GM12878 (cell line): Measurements from ENCODE around the gene ZNF644. TPM values are rescaled to one million over a fixed set of nuclear protein-coding genes. Genes with fewer than 3 reads are reported as not detected.

Source experiments
- ATAC-seq: fragments of 200-7000 bp; cut with Tn5 transposase; 3 replicates; pipeline ENCODE4 v1.9.1; 2020; ENCODE audit warnings: mild to moderate bottlenecking, moderate library complexity
- BruUV-seq: library from RNA; stranded (reverse); fragments of 400-500 nt; replicated peaks from 2 replicates; lab custom pipeline; 2021; lab: Mats Ljungman, UMichigan
- CTCF ChIA-PET: fragments of 300-600 bp; sonication (Branson Sonifier 250); formaldehyde crosslinking; extraction: SDS; loops from one replicate; lab custom pipeline; 2021; ENCODE audit warnings: inconsistent platforms; lab: Yijun Ruan, JAX
- POLR2A ChIA-PET: fragments of 350-600 bp; formaldehyde crosslinking; extraction: SDS; loops from one replicate; lab custom pipeline; 2021; ENCODE audit warnings: inconsistent platforms; lab: Charles Lee
- RAD21 ChIA-PET: fragments of 300-600 bp; sonication (Branson Sonifier 250); formaldehyde crosslinking; loops from one replicate; lab custom pipeline; 2023; ENCODE audit warnings: antibody characterized with exemption; ENCODE audit not compliant: unreplicated experiment; lab: Charles Lee
- SMC1A ChIA-PET: fragments of 300-600 bp; sonication (Branson Sonifier 250); formaldehyde crosslinking; loops from one replicate; lab custom pipeline; 2023; ENCODE audit not compliant: unreplicated experiment, uncharacterized antibody; lab: Charles Lee
- DNase-seq: peaks from one replicate; pipeline ENCODE4 v3.0.0-alpha.2; 2011; ENCODE audit warnings: low read depth, low spot score
- FAIRE-seq: peaks from 3 replicates; lab custom pipeline; 2011; peaks lifted over from hg19 to GRCh38; lab: Jason Lieb, UNC
- H2AFZ ChIP-seq: 2 replicates; pipeline ENCODE4 v1.6.0; 2011; ENCODE audit warnings: low read depth, low read length, control low read depth; ENCODE audit not compliant: control insufficient read depth
- H3K27ac ChIP-seq: 2 replicates; pipeline ENCODE4 v1.5.1; 2011; ENCODE audit warnings: control low read depth; ENCODE audit not compliant: control insufficient read depth, insufficient read depth
- H3K27me3 ChIP-seq, 2 experiments: replicated peaks in 1 of 2; 2 replicates each; pipeline versions ENCODE4 v1.6.0 to v1.6.1; 2011; ENCODE audit warnings: low read length in 1 of 2; ENCODE audit not compliant: control insufficient read depth in 2 of 2, insufficient read depth in 2 of 2
- H3K36me3 ChIP-seq, 2 experiments: 2 replicates each; pipeline ENCODE4 v1.5.1; 2011; ENCODE audit warnings: low read length in 1 of 2; ENCODE audit not compliant: control insufficient read depth in 2 of 2, insufficient read depth in 2 of 2
- H3K4me1 ChIP-seq: 2 replicates; pipeline ENCODE4 v1.6.1; 2011; ENCODE audit warnings: mild to moderate bottlenecking, low read length, moderate library complexity, mixed read lengths; ENCODE audit not compliant: control insufficient read depth, insufficient read depth
- H3K4me2 ChIP-seq: 2 replicates; pipeline ENCODE4 v1.6.0; 2011; ENCODE audit warnings: control low read depth; ENCODE audit not compliant: control insufficient read depth, insufficient read depth
- H3K4me3 ChIP-seq: fragments of 200-600 bp; sonication (generic); 2 replicates; pipeline ENCODE4 v1.5.1; 2016
- H3K79me2 ChIP-seq: 2 replicates; pipeline ENCODE4 v1.6.0; 2011; ENCODE audit warnings: low read length; ENCODE audit not compliant: control insufficient read depth, insufficient read depth
- H3K9ac ChIP-seq: 2 replicates; pipeline ENCODE4 v1.8.0; 2011; ENCODE audit warnings: low read length, control low read depth, mixed read lengths; ENCODE audit not compliant: control insufficient read depth, insufficient read depth
- H3K9me3 ChIP-seq: replicated peaks from 3 replicates; pipeline ENCODE4 v1.5.1; 2011; ENCODE audit warnings: mild to moderate bottlenecking, low read length; ENCODE audit not compliant: control insufficient read depth, insufficient read depth
- H4K20me1 ChIP-seq: 2 replicates; pipeline ENCODE4 v1.6.0; 2011; ENCODE audit not compliant: control insufficient read depth, insufficient read depth
- CBX5 ChIP-seq: sonication (generic); IDR thresholded peaks from 2 replicates; pipeline ENCODE4 v1.6.1; 2016; ENCODE audit warnings: low read depth, moderate library complexity, mild to moderate bottlenecking, inconsistent platforms
- NKRF ChIP-seq: fragments of 450-650 bp; conservative IDR thresholded peaks from 2 replicates; pipeline ENCODE4 v1.6.1; 2017; ENCODE audit warnings: mild to moderate bottlenecking, moderate library complexity
- SREBF1 ChIP-seq: IDR thresholded peaks from 2 replicates; pipeline ENCODE4 v1.6.1; 2012; ENCODE audit warnings: mild to moderate bottlenecking, low read length
- ZBTB33 ChIP-seq: fragments of 450-650 bp; IDR thresholded peaks from 2 replicates; pipeline ENCODE4 v1.6.1; 2017; ENCODE audit warnings: mild to moderate bottlenecking
- ZBTB4 ChIP-seq: fragments of 450-650 bp; formaldehyde crosslinking; IDR thresholded peaks from 2 replicates; pipeline ENCODE4 v1.4.0; 2022; ENCODE audit warnings: mild to moderate bottlenecking, moderate library complexity
- WGBS: methylation state at CpG from one replicate; pipeline ENCODE4 v1.1.6; 2016; ENCODE audit warnings: low lambda C conversion rate; ENCODE audit not compliant: insufficient replicate concordance, insufficient coverage; ENCODE audit errors: missing lambda C conversion rate; 5-methylcytosine and 5-hydroxymethylcytosine counted together
- in situ Hi-C: fragments of 300-500 bp; cut with MboI; formaldehyde crosslinking; loops from 9 replicates; pipeline ENCODE4 v1.14.3; 2018; ENCODE audit warnings: mixed read lengths
- intact Hi-C: fragments of 100-400 bp; cut with micrococcal nuclease; formaldehyde crosslinking; loops from one replicate; pipeline ENCODE4 v1.14.2; 2022; ENCODE audit not compliant: unreplicated experiment
- polyA plus RNA-seq, 11 experiments: library from polyadenylated mRNA; depleted of rRNA in 4 of 11; unstranded in 6 of 11; stranded (reverse) in 5 of 11; fragments of >200 nt; fragmentation: Nextera tagmentation in 4 of 11; fragmentation: Illumina TruSeq in 1 of 11; extraction: Ambion mirVana in 4 of 11; extraction: Trizol in 1 of 11; gene quantifications; 1 replicate in 1 of 11; 2 replicates in 10 of 11; pipeline versions ENCODE4 v1.2.1 to v1.2.3, GENCODE V29; 2011 to 2016; ENCODE audit warnings: inconsistent platforms in 2 of 11, missing spikeins in 2 of 11, low read depth in 1 of 11
- total RNA-seq, 4 experiments: library from RNA; depleted of rRNA in 3 of 4; stranded (reverse); fragments of >200 nt in 3 of 4; fragmentation: Illumina TruSeq in 1 of 4; extraction: Trizol in 1 of 4; gene quantifications; 2 replicates each; pipeline versions ENCODE4 v1.2.1 to v1.2.3, GENCODE V29; 2013 to 2021
- TF ChIP-seq, protein P1 (sequence below): fragments of 450-650 bp; IDR thresholded peaks from 2 replicates; pipeline ENCODE4 v1.6.1; 2017; ENCODE audit warnings: low read depth, mild to moderate bottlenecking, moderate library complexity

ZNF644 gene
- total and polyA plus RNA-seq, 10 of the 15 experiments (the other 5 are each of a cell fraction or from before 2014, with no cell fraction given), result 17.7 to 55.3 (median 29.5) TPM

- no peak for TF ChIP-seq ZBTB33
- TF ChIP-seq, protein P1, sequence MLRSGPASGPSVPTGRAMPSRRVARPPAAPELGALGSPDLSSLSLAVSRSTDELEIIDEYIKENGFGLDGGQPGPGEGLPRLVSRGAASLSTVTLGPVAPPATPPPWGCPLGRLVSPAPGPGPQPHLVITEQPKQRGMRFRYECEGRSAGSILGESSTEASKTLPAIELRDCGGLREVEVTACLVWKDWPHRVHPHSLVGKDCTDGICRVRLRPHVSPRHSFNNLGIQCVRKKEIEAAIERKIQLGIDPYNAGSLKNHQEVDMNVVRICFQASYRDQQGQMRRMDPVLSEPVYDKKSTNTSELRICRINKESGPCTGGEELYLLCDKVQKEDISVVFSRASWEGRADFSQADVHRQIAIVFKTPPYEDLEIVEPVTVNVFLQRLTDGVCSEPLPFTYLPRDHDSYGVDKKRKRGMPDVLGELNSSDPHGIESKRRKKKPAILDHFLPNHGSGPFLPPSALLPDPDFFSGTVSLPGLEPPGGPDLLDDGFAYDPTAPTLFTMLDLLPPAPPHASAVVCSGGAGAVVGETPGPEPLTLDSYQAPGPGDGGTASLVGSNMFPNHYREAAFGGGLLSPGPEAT, result no peak
- no peak for TF ChIP-seq NKRF
- TF ChIP-seq, all 136 proteins: peak for 0
These were observed 76.5 kb downstream of the ZNF644 start (continued) for GRCh38 chr1:90945287-90945686.

- ChIA-PET RAD21 (no interaction called here), CTCF (interaction anchor here (1.3 to 2.0 kb wide), 2 partner anchors 8 to 11 kb away, joined by 4 to 10 read pairs; no protein-coding TSS in a partner anchor), SMC1A (interaction anchor here (0.7 to 5.7 kb wide), 6 partner anchors 8 to 26 kb away, joined by 3 to 25 read pairs (median 4); no protein-coding TSS in a partner anchor), POLR2A (interaction anchor here (0.5 to 2.2 kb wide), 2 partner anchors 8 to 1250 kb away, joined by 3 to 8 read pairs; no protein-coding TSS in a partner anchor)
- in situ Hi-C loops, result no loop called here
- H3K4me1 ChIP-seq, result no peaks in the 10 kb centered on the region
- DNase-seq, result no peak
- no peak for ATAC-seq
- intact Hi-C loops, result no loop called here
- FAIRE-seq, result no peak
- BruUV-seq, result no TSS peak
- H3K9ac ChIP-seq, result no peak overlapping the region
- no peak overlapping the region for H3K4me3 ChIP-seq
- no peak overlapping the region for H3K4me2 ChIP-seq
- H3K27me3 ChIP-seq, result no peaks in the 10 kb centered on the region
- H2AFZ ChIP-seq, result no peak overlapping the region
- H4K20me1 ChIP-seq, result no peaks in the 10 kb centered on the region; the same call in 1 of the 2 replicates
- H3K79me2 ChIP-seq, result peaks cover 5% of the 10 kb centered on the region
- H3K9me3 ChIP-seq, result no peaks in the 10 kb centered on the region
- peaks cover 0 to 17% of the 10 kb centered on the region in 2 experiments; a peak in 3 of 4 replicates for H3K36me3 ChIP-seq
- H3K27ac ChIP-seq, result no peak overlapping the region
- WGBS, result 100% methylated on average over 4 of the region's 4 CpGs
- TF ChIP-seq ZBTB4 (CRISPR knock-in tag) (no peak), CBX5 (no peak), SREBF1 (no peak)
These were observed 77.9 kb downstream of the ZNF644 start for GRCh38 chr1:90943966-90944365.
